Ovary (tissue), 10 donors: ENCODE measurements around the gene OGFOD2. TPM values are rescaled to one million over a fixed set of nuclear protein-coding genes. Genes with fewer than 3 reads are reported as not detected.

Experiments
- DNase-seq, 5 donors: peaks; one replicate each; pipeline ENCODE4 v3.0.0-alpha.2; 2019 to 2020
- H3K27ac ChIP-seq, 2 donors: fragments of 200-600 bp; one replicate each; pipeline versions ENCODE4 v1.5.1 to v1.8.0; 2019 to 2022
- H3K27me3 ChIP-seq: fragments of 200-600 bp; one replicate; pipeline ENCODE4 v1.8.0; 2022
- H3K36me3 ChIP-seq: fragments of 200-600 bp; sonication (generic); one replicate; pipeline ENCODE4 v1.5.1; 2019
- H3K4me1 ChIP-seq: one replicate; pipeline ENCODE4 v1.8.1; 2013; ENCODE audit warnings: mild to moderate bottlenecking, moderate library complexity; ENCODE audit not compliant: insufficient read depth
- H3K4me3 ChIP-seq: fragments of 200-600 bp; sonication (generic); one replicate; pipeline ENCODE4 v1.5.1; 2017
- H3K9me3 ChIP-seq, 2 donors: fragments of 200-600 bp in 1 of 2; sonication (generic) in 1 of 2; one replicate each; pipeline versions ENCODE4 v1.5.1 to v1.8.1; 2013 to 2019; ENCODE audit warnings: mild to moderate bottlenecking in 1 of 2, moderate library complexity in 1 of 2
- EP300 ChIP-seq: sonication (generic); formaldehyde crosslinking; IDR thresholded peaks from one replicate; pipeline ENCODE4 v1.6.1; 2017; ENCODE audit warnings: antibody characterized with exemption
- POLR2A ChIP-seq: fragments of 450-650 bp; IDR thresholded peaks from one replicate; pipeline ENCODE4 v1.6.1; 2017; ENCODE audit warnings: antibody characterized with exemption, mild to moderate bottlenecking, moderate library complexity
- WGBS, 3 donors: extraction: QIAGEN DNeasy Blood & Tissue Kit in 1 of 3; methylation state at CpG; one replicate each; pipeline versions ENCODE4 v1.1.5 to v1.1.7; 2013 to 2017; 5-methylcytosine and 5-hydroxymethylcytosine counted together
- intact Hi-C, 4 donors: fragments of 100-400 bp; cut with DNase I; formaldehyde crosslinking; loops; one replicate each; pipeline versions ENCODE4 v1.11.0 to v1.15.1; 2022 to 2023
- long read RNA-seq, 3 donors: library from polyadenylated mRNA in 2 of 3; unstranded in 2 of 3; transcript quantifications; one replicate each; pipeline ENCODE4 v2.0.0 and lab custom pipeline, GENCODE V29; 2021 to 2026
- polyA plus RNA-seq, 2 donors: library from polyadenylated mRNA; stranded (reverse); fragments of 200-250 nt in 1 of 2; fragments of 350-450 nt in 1 of 2; fragmentation: Illumina TruSeq in 1 of 2; extraction: RNeasy Lipid Tissue Mini Kit (QIAGEN cat#74804) in 1 of 2; gene quantifications; one replicate each; pipeline ENCODE4 v1.2.3, GENCODE V29; 2013 to 2014
- total RNA-seq, 7 donors: library from RNA; depleted of rRNA in 2 of 7; stranded (reverse); fragments of >200 nt in 2 of 7; fragmentation: NEBNext Ultra II Directional in 3 of 7; extraction: Animal tissue kit (Norgen Biotek cat#: 25700) in 3 of 7; gene quantifications; one replicate each; pipeline versions ENCODE4 v1.1.0 to v1.2.4, GENCODE V29; 2016 to 2023
- TF ChIP-seq, protein P1 (sequence below), 3 donors: fragments of 450-650 bp in 2 of 3; fragments of 200-600 bp in 1 of 3; IDR thresholded peaks; one replicate each; pipeline versions ENCODE4 v1.5.1 to v1.8.0; 2016 to 2022; ENCODE audit warnings: antibody characterized with exemption in 3 of 3, mild to moderate bottlenecking in 1 of 3
- donor health status: DM: no; HTN: no; CAD: no; lungs with moderate emphysema.
- donor health status: DM: no; HTN: no; CAD: no.
- donor health status: Bipolar disorder and iron deficiency.
- donor health status: DM: yes; HTN: yes; CAD: no.
- donor health status: DM: no; HTN: no; CAD: no.
- donor health status: DM: yes; HTN: yes; CAD: no.

OGFOD2 gene
- total RNA-seq (10 to 100 TPM; 10.6 to 17.6 (median 16.8) TPM), polyA plus RNA-seq (10 to 100 TPM in 1 of 2 donors, 1 to 10 TPM in 1; 1.4 to 17.1 TPM)
- long read RNA-seq, donor 1, transcript OGFOD2-205 (7 exons, 1,488 nt): minor isoform, 6 of 115 reads
- long read RNA-seq, donor 1, transcript OGFOD2-201 (7 exons, 1,780 nt): major isoform, 44 of 115 reads
- long read RNA-seq, donor 1, partial matches to known transcripts: 14 of 115 reads
- long read RNA-seq, donor 1, other reads (novel, unspliced or antisense): 46 of 115 reads
- long read RNA-seq, donor 2, transcript OGFOD2-201 (7 exons, 1,780 nt): major isoform, 7 of 14 reads
- long read RNA-seq, donor 2, partial matches to known transcripts: 5 of 14 reads
- long read RNA-seq, donor 2, other reads (novel, unspliced or antisense): 0 of 14 reads
- long read RNA-seq, donor 3, transcript OGFOD2-201 (7 exons, 1,780 nt): major isoform, 15 of 35 reads
- long read RNA-seq, donor 3, partial matches to known transcripts: 5 of 35 reads
- long read RNA-seq, donor 3, other reads (novel, unspliced or antisense): 15 of 35 reads

DNA sequence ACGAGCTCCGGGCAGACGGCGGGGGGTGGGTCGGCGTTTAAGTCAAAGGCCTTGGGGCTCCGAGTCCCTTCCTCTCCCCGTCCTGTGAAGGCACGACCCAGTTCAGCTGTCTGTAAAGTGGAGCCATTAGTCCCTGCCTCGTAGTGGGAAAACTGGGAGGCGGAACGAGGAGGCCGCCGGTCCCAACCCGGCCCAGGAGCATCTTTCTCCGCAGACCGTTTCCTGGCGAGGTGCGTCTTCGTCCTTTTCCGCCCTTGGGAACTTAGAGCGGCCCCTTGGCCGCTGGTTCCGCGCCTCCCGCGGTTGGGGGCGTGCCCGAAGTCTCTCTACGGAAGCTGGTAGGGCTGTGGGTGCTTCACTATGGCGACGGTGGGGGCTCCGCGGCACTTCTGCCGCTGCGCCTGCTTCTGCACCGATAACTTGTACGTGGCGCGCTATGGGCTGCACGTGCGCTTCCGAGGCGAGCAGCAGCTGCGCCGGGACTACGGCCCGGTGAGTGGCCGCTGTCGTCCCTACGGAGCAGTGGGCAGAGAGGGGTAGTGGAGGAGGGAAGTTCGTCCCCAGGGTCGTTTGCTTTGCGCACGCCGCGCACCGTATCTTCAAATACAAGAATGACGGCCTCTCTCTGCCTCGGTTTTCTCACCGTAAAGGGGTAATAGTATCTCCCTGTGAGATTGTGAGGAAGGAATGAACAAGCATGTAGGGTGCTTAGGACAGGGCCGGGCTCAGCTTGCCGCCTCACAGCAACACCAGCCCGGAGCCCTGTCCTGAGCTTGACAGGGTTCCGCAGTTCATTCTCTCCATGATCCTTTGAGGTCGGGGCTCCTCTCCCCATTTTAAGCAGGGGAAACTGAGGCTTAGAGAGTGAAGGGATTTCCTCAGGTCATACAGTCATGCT, at the start of gene OGFOD2:
OGFOD2 (plus strand) TSS at position 353 of the 898 bp plus-strand sequence; CDS start at position 361, 8 bp downstream.
- peak within 1 kb of the TSS; percentile 95 to 97 for H3K27ac ChIP-seq
- H3K27me3 ChIP-seq: no peaks in the 10 kb centered on the region
- H3K36me3 ChIP-seq: no peaks in the 10 kb centered on the region
- 0 to 1% (median 0%) methylated on average over 31 to 66 of the region's 66 CpGs for WGBS, 3 donors
- H3K4me3 ChIP-seq: peak within 1 kb of the TSS; percentile 81
- no peaks in the 10 kb centered on the region for H3K9me3 ChIP-seq
- H3K4me1 ChIP-seq: peaks cover 10% of the 10 kb centered on the region
- intact Hi-C loops: loop anchor here in 3 of 4 donors (5.0 kb wide), 2 partner anchors 67 to 257 kb away; partner anchors contain the start of genes MPHOSPH9 (in 2 of the 3) and MTRFR (in 2 of the 3)
- TF ChIP-seq EP300: no peak
- no peak for TF ChIP-seq POLR2A
- TF ChIP-seq, protein P1, sequence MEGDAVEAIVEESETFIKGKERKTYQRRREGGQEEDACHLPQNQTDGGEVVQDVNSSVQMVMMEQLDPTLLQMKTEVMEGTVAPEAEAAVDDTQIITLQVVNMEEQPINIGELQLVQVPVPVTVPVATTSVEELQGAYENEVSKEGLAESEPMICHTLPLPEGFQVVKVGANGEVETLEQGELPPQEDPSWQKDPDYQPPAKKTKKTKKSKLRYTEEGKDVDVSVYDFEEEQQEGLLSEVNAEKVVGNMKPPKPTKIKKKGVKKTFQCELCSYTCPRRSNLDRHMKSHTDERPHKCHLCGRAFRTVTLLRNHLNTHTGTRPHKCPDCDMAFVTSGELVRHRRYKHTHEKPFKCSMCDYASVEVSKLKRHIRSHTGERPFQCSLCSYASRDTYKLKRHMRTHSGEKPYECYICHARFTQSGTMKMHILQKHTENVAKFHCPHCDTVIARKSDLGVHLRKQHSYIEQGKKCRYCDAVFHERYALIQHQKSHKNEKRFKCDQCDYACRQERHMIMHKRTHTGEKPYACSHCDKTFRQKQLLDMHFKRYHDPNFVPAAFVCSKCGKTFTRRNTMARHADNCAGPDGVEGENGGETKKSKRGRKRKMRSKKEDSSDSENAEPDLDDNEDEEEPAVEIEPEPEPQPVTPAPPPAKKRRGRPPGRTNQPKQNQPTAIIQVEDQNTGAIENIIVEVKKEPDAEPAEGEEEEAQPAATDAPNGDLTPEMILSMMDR (IDR thresholded peaks at IDR 0.05): peak in 2 of 3 donors; percentile 34 to 36
- DNase-seq: peak; percentile 88 to 94 (median 91)

DNA sequence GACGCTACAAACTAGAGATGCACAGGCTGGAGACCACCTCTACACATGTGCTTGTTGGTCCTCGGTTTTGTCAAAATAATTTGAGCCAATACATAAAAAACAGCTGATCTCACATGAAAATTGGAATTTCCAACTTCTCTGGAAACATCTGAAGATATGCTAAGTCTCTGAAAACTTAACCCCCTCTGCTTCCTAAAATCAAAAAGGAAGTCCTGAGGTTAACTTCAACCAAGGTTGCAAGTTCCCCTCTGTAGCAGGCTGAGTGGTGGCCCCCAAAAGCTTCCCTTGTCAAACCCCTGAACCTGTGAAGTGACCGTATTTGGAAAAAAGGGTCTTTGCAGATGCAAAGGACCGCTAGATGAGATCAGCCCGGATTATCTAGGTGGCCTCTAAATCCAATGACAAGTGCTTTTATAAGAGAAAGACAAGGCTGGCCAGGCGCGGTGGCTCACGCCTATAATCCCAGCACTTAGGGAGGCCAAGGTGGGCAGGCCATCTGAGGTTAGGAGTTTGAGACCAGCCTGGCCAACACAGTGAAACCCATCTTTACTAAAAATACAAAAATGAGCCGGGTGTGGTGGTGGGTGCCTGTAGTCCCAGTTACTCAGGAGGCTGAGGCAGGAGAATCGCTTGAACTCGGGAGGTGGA, 47.2 kb upstream of the OGFOD2 start:
- Histone ChIP-seq H3K9me3 (no peaks in the 10 kb centered on the region), H3K4me1 (no peaks in the 10 kb centered on the region), H3K4me3 (no peak overlapping the region), H3K27me3 (no peaks in the 10 kb centered on the region), H3K27ac (no peak overlapping the region), H3K36me3 (no peaks in the 10 kb centered on the region)
- TF ChIP-seq EP300 (no peak), POLR2A (no peak)
- TF ChIP-seq, protein P1 (IDR thresholded peaks at IDR 0.05): no peak
- no peak for DNase-seq
- 83 to 91% (median 88%) methylated on average over 11 of the region's 11 CpGs for WGBS, 3 donors
- intact Hi-C loops: no loop called here

DNA sequence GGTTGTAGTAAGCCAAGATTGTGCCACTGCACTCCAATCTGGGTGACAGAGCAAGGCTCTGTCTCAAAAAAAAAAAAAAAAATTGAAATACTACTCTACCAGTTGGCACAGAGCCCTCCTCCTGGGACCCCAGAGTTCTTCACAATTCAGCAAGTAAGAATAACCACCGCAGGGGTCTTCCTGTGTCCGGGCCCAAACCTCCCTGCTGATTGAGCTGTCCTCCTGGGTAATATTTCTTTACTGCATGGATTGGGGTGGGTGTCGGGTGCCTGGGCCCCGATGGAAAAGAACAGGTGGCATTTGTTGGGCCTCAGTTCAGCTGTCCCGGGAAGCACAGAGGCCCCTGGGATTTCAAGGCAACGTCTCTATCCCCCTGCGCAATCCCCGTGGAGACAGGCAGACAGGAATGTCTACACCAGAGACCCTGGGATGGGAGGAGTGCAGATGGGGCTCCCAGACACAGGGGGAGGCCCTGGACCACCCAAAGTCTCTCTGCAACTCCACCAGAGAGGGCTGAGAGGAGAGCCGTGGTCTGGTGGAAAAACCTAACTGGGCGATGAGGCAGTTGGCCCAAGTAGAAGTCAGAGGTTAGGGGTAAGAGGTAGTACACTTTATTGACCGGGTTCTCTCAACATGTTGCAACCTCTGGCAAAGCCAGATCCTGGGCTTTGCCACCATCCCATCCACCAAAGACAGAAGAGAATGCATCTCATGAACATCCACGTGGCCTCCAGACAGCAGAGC, 46.5 kb upstream of the OGFOD2 start:
- no peak for DNase-seq
- Histone ChIP-seq H3K27me3 (no peaks in the 10 kb centered on the region), H3K9me3 (no peaks in the 10 kb centered on the region), H3K4me3 (no peak overlapping the region), H3K4me1 (no peaks in the 10 kb centered on the region), H3K36me3 (no peaks in the 10 kb centered on the region), H3K27ac (no peak overlapping the region)
- intact Hi-C loops: no loop called here
- 68 to 76% (median 69%) methylated on average over 12 of the region's 12 CpGs for WGBS, 3 donors
- TF ChIP-seq, protein P1 (IDR thresholded peaks at IDR 0.05): no peak
- TF ChIP-seq POLR2A (no peak), EP300 (no peak)
